IPS-NIHi7 (cell line): ENCODE measurements around the gene DBX1.

ENCODE experiments used
- DNase-seq: peaks from one replicate; pipeline ENCODE4 v3.0.0; 2012; ENCODE audit warnings: mixed read lengths; ENCODE audit errors: extremely low spot score

Gene DBX1

DNA sequence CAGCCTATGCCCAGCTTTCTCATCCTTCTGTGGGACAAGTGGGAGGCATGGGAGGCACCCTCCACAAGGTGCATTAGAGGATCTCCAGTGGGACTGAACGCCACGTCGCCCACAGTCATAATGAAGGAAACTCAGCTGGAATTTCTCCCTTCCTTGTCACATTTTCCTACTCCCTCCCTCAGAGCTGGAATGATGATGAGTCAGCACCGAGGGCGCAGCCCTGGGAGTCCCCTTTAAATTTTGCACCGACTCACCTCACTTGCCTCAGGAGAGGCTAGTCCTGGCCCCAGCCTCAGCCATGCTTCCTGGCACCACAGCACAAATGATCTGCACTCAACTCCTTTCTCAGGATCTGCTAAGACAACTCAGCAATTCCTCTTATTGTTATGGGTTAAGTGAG, 34.3 kb downstream of the DBX1 start:
- no peak for DNase-seq

DNA sequence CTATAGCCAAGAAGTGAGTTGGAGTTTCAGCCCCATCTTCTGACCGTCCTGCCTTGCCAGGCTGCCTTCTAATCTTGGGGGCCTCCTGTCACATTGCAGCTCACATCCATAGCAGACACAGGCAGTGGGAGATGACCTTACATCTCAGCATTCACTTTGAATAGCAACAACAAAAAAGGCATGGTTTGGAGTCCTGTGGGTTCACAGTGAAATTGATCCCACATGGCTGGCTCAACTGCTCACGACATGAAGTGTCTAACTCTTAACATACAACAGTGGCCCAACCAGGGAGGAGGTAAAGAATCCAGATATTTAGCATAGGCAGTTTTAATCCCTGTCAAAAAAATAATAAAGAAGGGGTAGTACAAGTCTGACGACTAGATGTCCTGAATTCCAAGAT, 38.1 kb downstream of the DBX1 start:
- no peak for DNase-seq

DNA sequence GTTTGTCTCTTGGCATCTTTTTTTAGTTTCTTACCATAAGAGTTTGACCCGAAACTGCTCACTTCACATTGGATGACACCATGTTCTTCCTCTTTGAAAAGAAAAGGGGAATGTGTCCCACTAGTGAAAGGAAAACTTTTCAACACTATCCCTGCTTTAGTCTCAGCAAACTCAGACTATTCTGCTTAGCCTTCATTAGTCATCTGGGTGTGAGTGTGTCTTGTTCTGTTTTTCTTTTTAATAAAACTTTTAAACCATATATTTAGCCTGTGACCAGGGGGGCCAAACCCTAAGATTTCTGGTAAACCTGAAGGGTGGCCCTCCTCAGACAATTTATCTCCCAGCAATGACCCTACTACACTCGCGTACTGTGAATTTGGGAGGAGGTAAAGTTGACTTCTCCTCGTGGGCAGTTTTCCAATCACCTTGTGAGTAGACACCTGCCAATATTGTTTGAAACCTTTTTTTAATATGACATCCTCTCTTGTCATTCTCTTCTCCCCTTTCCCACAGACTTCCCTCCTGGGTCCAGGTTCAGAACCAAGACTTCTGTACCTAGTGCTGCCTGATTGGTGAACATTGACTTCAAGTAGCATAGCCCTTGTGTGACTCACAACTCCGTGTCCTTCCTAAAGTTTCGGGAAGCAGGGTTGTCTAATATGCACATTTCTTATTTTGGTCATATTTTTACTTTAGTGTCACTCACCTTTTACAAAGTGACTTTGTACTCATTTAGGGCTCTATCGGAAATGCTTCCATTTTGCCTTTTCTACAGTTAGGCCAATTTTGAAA, 39.9 kb downstream of the DBX1 start:
- no peak for DNase-seq

GRCh38 chr11:20119315-20119714, 41.0 kb downstream of the DBX1 start:
- DNase-seq, result no peak

DNA sequence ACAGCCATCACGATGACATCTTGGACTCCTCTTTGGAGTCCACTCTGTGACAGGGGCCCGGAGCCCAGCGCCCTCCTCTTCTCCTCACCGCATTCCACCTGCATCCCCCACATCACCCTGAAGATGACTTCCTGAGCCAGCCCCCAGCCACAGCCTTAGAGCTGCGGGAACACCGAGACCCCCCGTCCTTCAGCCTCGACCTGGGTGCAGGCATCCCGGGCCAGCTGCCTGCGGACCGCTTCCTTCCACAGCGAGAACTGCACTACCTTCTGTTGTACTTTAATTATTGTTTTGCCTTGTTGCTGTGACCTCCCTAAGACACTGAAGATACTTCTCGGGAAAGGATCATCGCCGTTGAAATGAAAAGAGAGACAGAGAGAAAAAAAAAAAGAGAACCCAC, 42.1 kb downstream of the DBX1 start:
- no peak for DNase-seq

DNA sequence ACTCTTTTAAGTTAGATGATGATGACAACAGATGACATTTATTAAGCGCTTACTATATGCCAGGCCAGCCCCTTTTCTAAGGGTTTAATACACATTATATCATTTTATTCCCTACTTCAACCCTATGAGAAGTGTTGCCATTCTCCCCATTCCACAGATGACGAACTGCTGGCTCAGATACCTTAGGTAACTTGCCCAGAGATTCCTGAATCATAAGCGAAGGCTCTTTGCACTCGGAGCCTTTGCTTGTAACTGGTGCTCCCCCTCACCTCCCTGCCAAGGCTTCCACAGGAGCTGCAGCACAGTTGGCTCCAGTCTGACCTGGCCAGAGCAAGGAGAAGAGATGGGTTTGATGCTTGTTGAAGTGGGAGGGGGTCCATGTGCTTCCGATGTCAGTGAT, 43.0 kb downstream of the DBX1 start:
- DNase-seq, result no peak

DNA sequence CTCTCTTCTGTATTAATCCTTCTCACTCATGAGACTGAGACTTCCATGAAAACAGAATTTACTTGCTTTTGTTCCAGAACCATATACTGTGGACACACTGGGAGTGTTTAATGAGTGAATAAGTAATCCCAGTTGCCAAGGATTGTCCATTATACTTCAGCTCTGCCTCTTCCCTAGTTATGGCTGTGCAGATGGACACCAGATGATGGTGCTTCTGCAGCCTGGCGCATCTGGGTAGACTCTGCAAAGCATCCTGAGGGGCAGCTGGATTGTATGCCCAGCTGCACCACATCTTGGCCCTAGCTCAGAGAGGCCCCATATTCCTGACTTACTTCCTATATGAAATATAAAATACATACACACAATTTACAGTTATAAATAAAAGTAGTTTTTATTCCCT, 43.5 kb downstream of the DBX1 start:
- no peak for DNase-seq

GRCh38 chr11:20114588-20114987, 45.7 kb downstream of the DBX1 start:
- DNase-seq, result no peak

GRCh38 chr11:20113149-20113438, 47.2 kb downstream of the DBX1 start:
- DNase-seq, result no peak

GRCh38 chr11:20112291-20113148, 47.8 kb downstream of the DBX1 start:
- peak; percentile 44 for DNase-seq

DNA sequence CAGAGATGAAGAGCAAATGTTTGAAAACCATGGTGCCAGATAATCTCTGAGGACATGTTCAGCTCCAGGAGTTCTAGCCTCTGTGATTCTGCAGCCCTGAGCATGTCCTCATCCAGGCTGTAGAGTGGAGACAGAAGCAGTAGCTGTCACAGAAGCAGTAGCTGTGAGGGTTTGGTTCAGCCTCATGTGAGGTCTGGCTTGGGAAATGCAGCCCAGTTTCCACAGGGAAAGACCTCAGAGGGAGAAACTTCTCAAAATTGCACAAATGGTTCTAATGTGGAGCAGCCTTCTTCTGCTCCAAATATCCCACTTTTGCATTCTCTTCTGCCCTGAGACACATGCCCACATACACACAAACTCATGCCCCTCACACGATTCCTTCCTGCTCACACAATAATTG, 48.4 kb downstream of the DBX1 start:
- no peak for DNase-seq

- DNase-seq, result peak; percentile 95
Observed at GRCh38 chr11:20110908-20111669, 49.2 kb downstream of the DBX1 start.

DNA sequence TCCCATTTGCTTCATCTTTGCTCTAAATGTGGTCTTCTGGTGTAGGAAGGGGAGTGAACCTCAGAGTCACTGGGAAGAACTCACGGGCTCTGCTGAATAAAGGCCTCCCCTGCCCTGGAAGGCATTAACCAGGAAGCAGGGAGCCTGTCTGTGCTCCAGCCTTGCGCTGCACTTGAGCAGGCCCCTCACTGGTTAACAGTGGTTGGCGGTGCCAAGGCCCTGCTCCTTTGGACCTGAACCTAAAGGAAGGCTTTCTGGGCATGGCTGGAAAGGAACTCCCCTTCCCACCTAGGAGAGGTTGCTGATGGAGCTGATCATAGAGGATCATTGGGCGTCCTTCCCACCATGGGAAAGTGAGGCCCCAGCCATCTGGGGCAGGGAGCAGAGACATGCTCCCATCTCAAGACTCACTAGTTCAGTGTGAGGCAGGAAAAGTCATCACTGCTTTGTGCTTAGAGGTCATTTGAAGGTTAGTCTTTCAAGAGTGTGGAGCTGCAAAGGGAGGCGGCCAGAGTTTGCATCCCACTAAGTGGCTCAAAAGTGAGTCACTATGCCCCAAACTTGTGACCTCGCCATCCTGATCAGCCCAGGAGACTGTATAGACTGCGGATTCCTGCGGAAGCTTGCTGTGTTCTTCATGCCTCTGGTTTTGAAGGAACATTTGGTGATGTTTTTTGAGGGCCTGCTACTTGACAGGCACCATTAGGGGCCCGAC, 50.4 kb downstream of the DBX1 start:
- no peak for DNase-seq
